Astrocyte (in vitro differentiated cells and primary cell): ENCODE measurements around the gene UCP2. TPM values are rescaled to one million over a fixed set of nuclear protein-coding genes. Genes with fewer than 3 reads are reported as not detected.

Experiments used
- DNase-seq: peaks from one replicate; pipeline ENCODE4 v3.0.0-alpha.2; 2010; ENCODE audit warnings: low read depth
- FAIRE-seq: peaks from 2 replicates; lab custom pipeline; 2011; peaks lifted over from hg19 to GRCh38; lab: Jason Lieb, UNC
- H2AFZ ChIP-seq: 2 replicates; pipeline ENCODE4 v1.6.0; 2012; ENCODE audit warnings: low read depth, low read length, inconsistent platforms
- H3K27ac ChIP-seq: 2 replicates; pipeline ENCODE4 v1.5.1; 2011; ENCODE audit warnings: low read depth, low read length, inconsistent platforms
- H3K27me3 ChIP-seq: 2 replicates; pipeline ENCODE4 v1.6.0; 2011; ENCODE audit warnings: low read length, inconsistent platforms; ENCODE audit not compliant: insufficient read depth
- H3K36me3 ChIP-seq: 2 replicates; pipeline ENCODE4 v1.5.1; 2011; ENCODE audit warnings: low read length, inconsistent platforms; ENCODE audit not compliant: insufficient read depth
- H3K4me1 ChIP-seq: 2 replicates; pipeline ENCODE4 v1.5.1; 2011; ENCODE audit warnings: low read length, inconsistent platforms; ENCODE audit not compliant: insufficient read depth
- H3K4me2 ChIP-seq: 2 replicates; pipeline ENCODE4 v1.6.0; 2012; ENCODE audit warnings: low read length, inconsistent platforms
- H3K4me3 ChIP-seq: 2 replicates; pipeline ENCODE4 v1.5.1; 2011; ENCODE audit warnings: low read depth, mild to moderate bottlenecking, low read length, inconsistent platforms; ENCODE audit not compliant: insufficient read depth
- H3K79me2 ChIP-seq: 2 replicates; pipeline ENCODE4 v1.6.0; 2012; ENCODE audit warnings: mild to moderate bottlenecking, low read length, inconsistent platforms; ENCODE audit not compliant: insufficient read depth
- H3K9ac ChIP-seq: 2 replicates; pipeline ENCODE4 v1.6.0; 2012; ENCODE audit warnings: mild to moderate bottlenecking, low read length, inconsistent platforms
- H3K9me3 ChIP-seq: 2 replicates; pipeline ENCODE4 v1.5.1; 2012; ENCODE audit warnings: low read depth, mild to moderate bottlenecking, low read length, inconsistent platforms; ENCODE audit not compliant: insufficient read depth
- H4K20me1 ChIP-seq: 2 replicates; pipeline ENCODE4 v1.6.0; 2012; ENCODE audit warnings: low read length, inconsistent platforms; ENCODE audit not compliant: insufficient read depth
- H3K27ac Mint-ChIP-seq: one replicate; pipeline ENCODE4 v1.8.0; 2021; ENCODE audit warnings: mild to moderate bottlenecking, mixed read lengths; ENCODE audit not compliant: unreplicated experiment
- H3K27me3 Mint-ChIP-seq: one replicate; pipeline ENCODE4 v1.8.0; 2021; ENCODE audit warnings: low read depth, mixed read lengths; ENCODE audit not compliant: unreplicated experiment
- H3K36me3 Mint-ChIP-seq: one replicate; pipeline ENCODE4 v1.8.0; 2021; ENCODE audit warnings: low read depth, mixed read lengths; ENCODE audit not compliant: unreplicated experiment
- H3K4me1 Mint-ChIP-seq: one replicate; pipeline ENCODE4 v1.8.0; 2021; ENCODE audit warnings: low read depth, mixed read lengths; ENCODE audit not compliant: unreplicated experiment
- H3K4me3 Mint-ChIP-seq: one replicate; pipeline ENCODE4 v1.8.0; 2021; ENCODE audit warnings: mild to moderate bottlenecking, moderate library complexity, mixed read lengths; ENCODE audit not compliant: unreplicated experiment
- H3K9me3 Mint-ChIP-seq: one replicate; pipeline ENCODE4 v1.8.0; 2021; ENCODE audit warnings: mild to moderate bottlenecking, mixed read lengths; ENCODE audit not compliant: unreplicated experiment
- CTCF ChIP-seq: IDR thresholded peaks from 2 replicates; pipeline ENCODE4 v1.5.1; 2011; ENCODE audit warnings: low read depth, mild to moderate bottlenecking, inconsistent platforms, low read length, moderate library complexity; ENCODE audit not compliant: insufficient read depth
- EZH2 ChIP-seq: IDR thresholded peaks from 2 replicates; pipeline ENCODE4 v1.6.1; 2012; ENCODE audit warnings: mild to moderate bottlenecking, low read length, inconsistent platforms; ENCODE audit not compliant: insufficient read depth
- total RNA-seq: library from RNA; stranded (reverse); gene quantifications from 2 replicates; pipeline ENCODE4 v1.2.1, GENCODE V29; 2021

Gene UCP2
- total RNA-seq, 1 donor from 2014 or later: 83.0 TPM

GRCh38 chr11:73997120-73997770, 14.6 kb upstream of the UCP2 start:
- no peaks in the 10 kb centered on the region for H3K79me2 ChIP-seq
- H4K20me1 ChIP-seq: no peaks in the 10 kb centered on the region
- TF ChIP-seq CTCF: no peak
- TF ChIP-seq EZH2: no peak
- Mint-ChIP-seq H3K4me3 (no peak overlapping the region), H3K27me3 (no peaks in the 10 kb centered on the region), H3K4me1 (no peaks in the 10 kb centered on the region), H3K36me3 (peaks cover 10% of the 10 kb centered on the region), H3K27ac (no peak overlapping the region), H3K9me3 (no peaks in the 10 kb centered on the region)
- no peaks in the 10 kb centered on the region for H3K4me1 ChIP-seq
- no peaks in the 10 kb centered on the region for H3K36me3 ChIP-seq
- H3K4me3 ChIP-seq: no peak overlapping the region
- H3K9ac ChIP-seq: no peak overlapping the region
- no peak overlapping the region for H3K4me2 ChIP-seq
- H2AFZ ChIP-seq: no peak overlapping the region
- DNase-seq: no peak
- H3K9me3 ChIP-seq: no peaks in the 10 kb centered on the region
- no peak for FAIRE-seq
- no peak overlapping the region for H3K27ac ChIP-seq
- H3K27me3 ChIP-seq: no peaks in the 10 kb centered on the region

GRCh38 chr11:73996161-73996747, 13.6 kb upstream of the UCP2 start:
- Histone ChIP-seq H4K20me1 (no peaks in the 10 kb centered on the region), H3K9me3 (no peaks in the 10 kb centered on the region), H3K9ac (no peak overlapping the region), H3K27me3 (no peaks in the 10 kb centered on the region), H3K79me2 (no peaks in the 10 kb centered on the region), H3K4me1 (no peaks in the 10 kb centered on the region), H3K4me2 (no peak overlapping the region), H3K27ac (no peak overlapping the region), H3K36me3 (no peaks in the 10 kb centered on the region), H2AFZ (no peak overlapping the region), H3K4me3 (no peak overlapping the region)
- TF ChIP-seq EZH2 (no peak), CTCF (no peak)
- H3K4me1 Mint-ChIP-seq: no peaks in the 10 kb centered on the region
- peaks cover 7% of the 10 kb centered on the region for H3K36me3 Mint-ChIP-seq
- H3K27ac Mint-ChIP-seq: no peak overlapping the region
- DNase-seq (no peak), FAIRE-seq (no peak)
- no peaks in the 10 kb centered on the region for H3K9me3 Mint-ChIP-seq
- H3K27me3 Mint-ChIP-seq: peaks cover 4% of the 10 kb centered on the region
- no peak overlapping the region for H3K4me3 Mint-ChIP-seq

GRCh38 chr11:73995731-73996130, 13.1 kb upstream of the UCP2 start:
- H3K27ac ChIP-seq: no peak overlapping the region
- H3K4me1 Mint-ChIP-seq: no peaks in the 10 kb centered on the region
- peaks cover 5% of the 10 kb centered on the region for H3K36me3 Mint-ChIP-seq
- H3K9me3 ChIP-seq: no peaks in the 10 kb centered on the region
- no peaks in the 10 kb centered on the region for H4K20me1 ChIP-seq
- no peak for FAIRE-seq
- no peaks in the 10 kb centered on the region for H3K9me3 Mint-ChIP-seq
- DNase-seq: no peak
- peaks cover 9% of the 10 kb centered on the region for H3K27me3 Mint-ChIP-seq
- no peaks in the 10 kb centered on the region for H3K4me1 ChIP-seq
- H3K27ac Mint-ChIP-seq: no peak overlapping the region
- TF ChIP-seq CTCF (no peak), EZH2 (no peak)
- no peak overlapping the region for H3K4me2 ChIP-seq
- no peak overlapping the region for H3K4me3 Mint-ChIP-seq
- no peak overlapping the region for H3K4me3 ChIP-seq
- H2AFZ ChIP-seq: no peak overlapping the region
- H3K9ac ChIP-seq: no peak overlapping the region
- H3K27me3 ChIP-seq: no peaks in the 10 kb centered on the region
- no peaks in the 10 kb centered on the region for H3K36me3 ChIP-seq
- H3K79me2 ChIP-seq: no peaks in the 10 kb centered on the region
